ENCODE data around the gene MGST3.
A peak's percentile ranks its signal among the peaks of the same experiment; 100 is the strongest.

MGST3 gene

GRCh38 chr1:165595246-165595938, 35.6 kb upstream of the MGST3 start:
- no peak for TF ChIP-seq RAD21 (IDR thresholded peaks at IDR 0.05; ENCODE audit: low read depth)

- TF ChIP-seq REST (IDR thresholded peaks at IDR 0.05; ENCODE audit: low read depth) (no peak), EGR1 (IDR thresholded peaks at IDR 0.05) (peak; percentile 99), TCF12 (IDR thresholded peaks at IDR 0.05; ENCODE audit: low read depth) (no peak), USF1 (IDR thresholded peaks at IDR 0.05) (no peak; the same call in 1 of the 2 replicates), RAD21 (IDR thresholded peaks at IDR 0.05; ENCODE audit: low read depth) (no peak), TAF1 (IDR thresholded peaks at IDR 0.05; ENCODE audit: low read depth) (no peak), MAX (IDR thresholded peaks at IDR 0.05) (peak; percentile 68; the same call in 1 of the 2 replicates), FOXM1 (IDR thresholded peaks at IDR 0.05; ENCODE audit: borderline replicate concordance, low read depth) (no peak), EP300 (IDR thresholded peaks at IDR 0.05; ENCODE audit: borderline replicate concordance) (no peak), CEBPB (IDR thresholded peaks at IDR 0.05) (no peak), ZBTB7A (IDR thresholded peaks at IDR 0.05; ENCODE audit: low read depth) (no peak; the same call in 1 of the 2 replicates), NFIC (IDR thresholded peaks at IDR 0.05) (no peak), CREB1 (IDR thresholded peaks at IDR 0.05; ENCODE audit: low read depth) (0 out of 2 replicates have a peak, but pooled peaks have one; percentile 45), TEAD4 (IDR thresholded peaks at IDR 0.05) (no peak), YY1 (IDR thresholded peaks at IDR 0.05; ENCODE audit: low read depth) (no peak)
Observed at GRCh38 chr1:165597883-165598675, 33.0 kb upstream of the MGST3 start.

GRCh38 chr1:165598676-165599059, 32.4 kb upstream of the MGST3 start:
- no peak for TF ChIP-seq CREB1 (IDR thresholded peaks at IDR 0.05; ENCODE audit: low read depth)
- TF ChIP-seq FOXM1 (IDR thresholded peaks at IDR 0.05; ENCODE audit: borderline replicate concordance, low read depth) = no peak
- no peak for TF ChIP-seq NFIC (IDR thresholded peaks at IDR 0.05)
- TF ChIP-seq TEAD4 (IDR thresholded peaks at IDR 0.05) = no peak
- TF ChIP-seq CEBPB (IDR thresholded peaks at IDR 0.05) = no peak
- no peak for TF ChIP-seq MAX (IDR thresholded peaks at IDR 0.05)
- no peak for TF ChIP-seq YY1 (IDR thresholded peaks at IDR 0.05; ENCODE audit: low read depth)
- no peak for TF ChIP-seq TCF12 (IDR thresholded peaks at IDR 0.05; ENCODE audit: low read depth)
- no peak for TF ChIP-seq RAD21 (IDR thresholded peaks at IDR 0.05; ENCODE audit: low read depth)
- TF ChIP-seq EGR1 (IDR thresholded peaks at IDR 0.05) = no peak
- no peak; the same call in 1 of the 2 replicates for TF ChIP-seq ZBTB7A (IDR thresholded peaks at IDR 0.05; ENCODE audit: low read depth)
- no peak for TF ChIP-seq EP300 (IDR thresholded peaks at IDR 0.05; ENCODE audit: borderline replicate concordance)
- no peak for TF ChIP-seq TAF1 (IDR thresholded peaks at IDR 0.05; ENCODE audit: low read depth)
- TF ChIP-seq REST (IDR thresholded peaks at IDR 0.05; ENCODE audit: low read depth) = no peak

GRCh38 chr1:165600793-165601192, 30.2 kb upstream of the MGST3 start:
- TF ChIP-seq CREB1 (IDR thresholded peaks at IDR 0.05; ENCODE audit: low read depth) (no peak), ZBTB7A (IDR thresholded peaks at IDR 0.05; ENCODE audit: low read depth) (no peak), REST (IDR thresholded peaks at IDR 0.05; ENCODE audit: low read depth) (no peak), EGR1 (IDR thresholded peaks at IDR 0.05) (no peak), YY1 (IDR thresholded peaks at IDR 0.05; ENCODE audit: low read depth) (no peak), USF1 (IDR thresholded peaks at IDR 0.05) (no peak), MAX (IDR thresholded peaks at IDR 0.05) (no peak), CEBPB (IDR thresholded peaks at IDR 0.05) (no peak), TEAD4 (IDR thresholded peaks at IDR 0.05) (no peak)
